IMR-90 (cell line): ENCODE data around the gene SAMD11. TPM values are rescaled to one million over a fixed set of nuclear protein-coding genes. Genes with fewer than 3 reads are reported as not detected.

ENCODE experiments used
- ATAC-seq: fragments of 200-7000 bp; cut with Tn5 transposase; 2 replicates; pipeline ENCODE4 v1.9.1; 2020; ENCODE audit warnings: low read depth, mild to moderate bottlenecking, moderate library complexity
- BruUV-seq: library from RNA; stranded (reverse); fragments of 400-500 nt; replicated peaks from 2 replicates; lab custom pipeline; 2021; lab: Mats Ljungman, UMichigan
- CTCF ChIA-PET: fragments of 300-600 bp; formaldehyde crosslinking; extraction: SDS; loops from one replicate; lab custom pipeline; 2021; ENCODE audit warnings: antibody characterized with exemption; lab: Yijun Ruan, JAX
- POLR2A ChIA-PET: fragments of 300-600 bp; sonication (Branson Sonifier 250); formaldehyde crosslinking; loops from one replicate; lab custom pipeline; 2022; ENCODE audit warnings: antibody characterized with exemption; ENCODE audit not compliant: unreplicated experiment; lab: Charles Lee
- DNase-seq: peaks from one replicate; pipeline ENCODE4 v3.0.0; 2013
- H2AFZ ChIP-seq: replicated peaks from 2 replicates; pipeline ENCODE3; 2013; ENCODE audit warnings: low read length, mild to moderate bottlenecking; ENCODE audit not compliant: poor library complexity
- H2AK5ac ChIP-seq: 2 replicates; pipeline ENCODE4 v1.6.1; 2013; ENCODE audit warnings: low read depth, low read length, inconsistent platforms
- H2AK9ac ChIP-seq: replicated peaks from 2 replicates; pipeline ENCODE3; 2013; ENCODE audit warnings: mild to moderate bottlenecking, low read depth, low read length, moderate library complexity; ENCODE audit not compliant: poor library complexity
- H2BK120ac ChIP-seq: 2 replicates; pipeline ENCODE4 v1.6.1; 2013; ENCODE audit warnings: low read depth, low read length, inconsistent platforms
- H2BK15ac ChIP-seq: 3 replicates; pipeline ENCODE4 v1.6.1; 2013; ENCODE audit warnings: low read depth, low read length, inconsistent platforms
- H2BK20ac ChIP-seq: 2 replicates; pipeline ENCODE4 v1.6.1; 2013; ENCODE audit warnings: low read depth, mild to moderate bottlenecking, inconsistent platforms, low read length, moderate library complexity
- H2BK5ac ChIP-seq: 2 replicates; pipeline ENCODE4 v1.6.1; 2013; ENCODE audit warnings: mild to moderate bottlenecking, low read depth, low read length, inconsistent platforms; ENCODE audit not compliant: poor library complexity, severe bottlenecking
- H3K14ac ChIP-seq: replicated peaks from 2 replicates; pipeline ENCODE4 v1.6.1; 2013; ENCODE audit warnings: low read depth, low read length, inconsistent platforms
- H3K18ac ChIP-seq: 2 replicates; pipeline ENCODE4 v1.6.1; 2013; ENCODE audit warnings: low read depth, low read length, control low read depth
- H3K23ac ChIP-seq: 2 replicates; pipeline ENCODE4 v1.6.1; 2013; ENCODE audit warnings: low read depth, low read length, inconsistent platforms
- H3K27ac ChIP-seq: 2 replicates; pipeline ENCODE4 v1.5.1; 2013; ENCODE audit warnings: mild to moderate bottlenecking, control low read depth, low read length; ENCODE audit not compliant: insufficient read depth
- H3K27me3 ChIP-seq: 2 replicates; pipeline ENCODE4 v1.6.1; 2013; ENCODE audit warnings: low read length; ENCODE audit not compliant: control insufficient read depth, insufficient read depth
- H3K36me3 ChIP-seq: 2 replicates; pipeline ENCODE4 v1.6.1; 2013; ENCODE audit warnings: low read length, mixed read lengths; ENCODE audit not compliant: control insufficient read depth, insufficient read depth
- H3K4ac ChIP-seq: 2 replicates; pipeline ENCODE4 v1.6.1; 2013; ENCODE audit warnings: low read depth, low read length, inconsistent platforms
- H3K4me1 ChIP-seq: 2 replicates; pipeline ENCODE4 v1.6.1; 2013; ENCODE audit warnings: low read length, mixed read lengths; ENCODE audit not compliant: control insufficient read depth, insufficient read depth
- H3K4me2 ChIP-seq: 2 replicates; pipeline ENCODE4 v1.6.1; 2013; ENCODE audit warnings: low read depth, mild to moderate bottlenecking, control low read depth, low read length, moderate library complexity
- H3K4me3 ChIP-seq: 2 replicates; pipeline ENCODE4 v1.5.1; 2013; ENCODE audit warnings: low read depth, mild to moderate bottlenecking, control low read depth, low read length, moderate library complexity; ENCODE audit not compliant: insufficient read depth
- H3K56ac ChIP-seq: 2 replicates; pipeline ENCODE4 v1.6.1; 2013; ENCODE audit warnings: low read length, inconsistent platforms; ENCODE audit not compliant: insufficient read depth; ENCODE audit errors: extremely low read depth
- H3K79me1 ChIP-seq, 2 experiments: 2 replicates each; pipeline ENCODE4 v1.6.1; 2013; ENCODE audit warnings: low read length in 2 of 2, inconsistent platforms in 1 of 2, low read depth in 1 of 2
- H3K9ac ChIP-seq: 2 replicates; pipeline ENCODE4 v1.6.1; 2013; ENCODE audit warnings: low read depth, low read length, control low read depth
- H3K9me1 ChIP-seq: 2 replicates; pipeline ENCODE4 v1.6.1; 2013; ENCODE audit warnings: low read length, inconsistent platforms; ENCODE audit not compliant: insufficient read depth
- H3K9me3 ChIP-seq: 2 replicates; pipeline ENCODE4 v1.6.1; 2013; ENCODE audit warnings: low read length; ENCODE audit not compliant: control insufficient read depth, insufficient read depth
- H4K20me1 ChIP-seq: 2 replicates; pipeline ENCODE4 v1.6.1; 2013; ENCODE audit warnings: low read length, inconsistent platforms; ENCODE audit not compliant: insufficient read depth
- H4K5ac ChIP-seq: 2 replicates; pipeline ENCODE4 v1.6.1; 2013; ENCODE audit warnings: mild to moderate bottlenecking, low read depth, low read length, control low read depth
- H4K8ac ChIP-seq, 2 experiments: 2 replicates each; pipeline ENCODE4 v1.6.1; 2013; ENCODE audit warnings: low read depth in 2 of 2, low read length in 2 of 2, control low read depth in 1 of 2, inconsistent platforms in 1 of 2
- H4K91ac ChIP-seq: 2 replicates; pipeline ENCODE4 v1.6.1; 2013; ENCODE audit warnings: low read depth, low read length, inconsistent platforms; ENCODE audit not compliant: insufficient read depth
- BHLHE40 ChIP-seq: fragments of 150-350 bp; IDR thresholded peaks from 2 replicates; pipeline ENCODE4 v1.6.1; 2016; ENCODE audit warnings: mild to moderate bottlenecking, low read depth, low read length
- CEBPB ChIP-seq: IDR thresholded peaks from 2 replicates; pipeline ENCODE4 v1.6.1; 2012; ENCODE audit warnings: low read depth, low read length, improper control_type of control experiment
- CHD1 ChIP-seq: IDR thresholded peaks from 2 replicates; pipeline ENCODE4 v1.6.1; 2012; ENCODE audit warnings: low read depth, low read length, improper control_type of control experiment
- CTCF ChIP-seq: conservative IDR thresholded peaks from 2 replicates; pipeline ENCODE4 v1.5.1; 2012; ENCODE audit warnings: mild to moderate bottlenecking, low read depth, low read length, improper control_type of control experiment
- ELK1 ChIP-seq: fragments of 150-350 bp; IDR thresholded peaks from 2 replicates; pipeline ENCODE4 v1.6.1; 2016; ENCODE audit warnings: low read depth, mild to moderate bottlenecking, low read length, moderate library complexity, borderline replicate concordance
- FOS ChIP-seq: fragments of 150-350 bp; IDR thresholded peaks from 2 replicates; pipeline ENCODE4 v1.6.1; 2016; ENCODE audit warnings: low read depth, low read length
- MAFK ChIP-seq: IDR thresholded peaks from 2 replicates; pipeline ENCODE4 v1.6.1; 2012; ENCODE audit warnings: low read depth, low read length, improper control_type of control experiment
- MAZ ChIP-seq: IDR thresholded peaks from 2 replicates; pipeline ENCODE4 v1.6.1; 2012; ENCODE audit warnings: low read depth, mild to moderate bottlenecking, low read length, improper control_type of control experiment, moderate library complexity, borderline replicate concordance
- MXI1 ChIP-seq: IDR thresholded peaks from 2 replicates; pipeline ENCODE4 v1.6.1; 2012; ENCODE audit warnings: low read depth, mild to moderate bottlenecking, low read length, moderate library complexity, borderline replicate concordance
- NFE2L2 ChIP-seq: fragments of 150-350 bp; IDR thresholded peaks from 2 replicates; pipeline ENCODE4 v1.6.1; 2016; ENCODE audit warnings: low read depth, mild to moderate bottlenecking, low read length
- POLR2A ChIP-seq: IDR thresholded peaks from 2 replicates; pipeline ENCODE4 v1.6.1; 2012; ENCODE audit warnings: mild to moderate bottlenecking, low read depth, low read length
- RAD21 ChIP-seq: IDR thresholded peaks from 2 replicates; pipeline ENCODE4 v1.6.1; 2012; ENCODE audit warnings: low read length, improper control_type of control experiment
- RCOR1 ChIP-seq: IDR thresholded peaks from 2 replicates; pipeline ENCODE4 v1.6.1; 2012; ENCODE audit warnings: mild to moderate bottlenecking, low read length, improper control_type of control experiment; ENCODE audit not compliant: insufficient replicate concordance
- RFX5 ChIP-seq: IDR thresholded peaks from 2 replicates; pipeline ENCODE4 v1.8.0; 2012; ENCODE audit warnings: low read depth, mild to moderate bottlenecking, low read length, moderate library complexity
- SMC3 ChIP-seq: fragments of 150-350 bp; IDR thresholded peaks from 2 replicates; pipeline ENCODE4 v1.6.1; 2016; ENCODE audit warnings: low read depth, mild to moderate bottlenecking, antibody characterized with exemption, low read length, moderate library complexity
- USF2 ChIP-seq: fragments of 150-350 bp; IDR thresholded peaks from 2 replicates; pipeline ENCODE4 v1.6.1; 2017; ENCODE audit warnings: mild to moderate bottlenecking, antibody characterized with exemption, low read length, low read depth
- WGBS, 2 experiments: methylation state at CpG; one replicate each; pipeline versions ENCODE4 v1.1.5 to v1.1.7; 2013; ENCODE audit warnings: missing lambda C conversion rate in 2 of 2; ENCODE audit not compliant: insufficient read length in 1 of 2; ENCODE audit errors: extremely low coverage in 2 of 2; 5-methylcytosine and 5-hydroxymethylcytosine counted together
- dilution Hi-C: fragments of 300-500 bp; cut with HindIII; formaldehyde crosslinking; loops from one replicate; pipeline ENCODE4 v1.14.3; 2018; ENCODE audit warnings: low sequenced_read_pairs; ENCODE audit not compliant: unreplicated experiment
- in situ Hi-C: fragments of 300-500 bp; cut with MboI; formaldehyde crosslinking; loops from 3 replicates; pipeline ENCODE4 v1.14.3; 2019; ENCODE audit warnings: low sequenced_read_pairs, inconsistent platforms, mixed read lengths
- intact Hi-C: fragments of 100-400 bp; cut with micrococcal nuclease; formaldehyde crosslinking; loops from 2 replicates; pipeline ENCODE4 v1.10.0; 2022
- polyA plus RNA-seq, 3 experiments: library from polyadenylated mRNA; depleted of rRNA; stranded (reverse); fragments of >200 nt; gene quantifications; 2 replicates each; pipeline ENCODE4 v1.2.3, GENCODE V29; 2012; ENCODE audit warnings: low replicate concordance in 1 of 3
- total RNA-seq: library from RNA; depleted of rRNA; stranded (reverse); fragments of >200 nt; gene quantifications from 2 replicates; pipeline ENCODE4 v1.2.3, GENCODE V29; 2012

Gene SAMD11
- total and polyA plus RNA-seq, 2 of the 4 experiments (the other 2 are of a cell fraction) = 5.9 to 22.9 TPM

- no peak overlapping the region for H2AK5ac ChIP-seq
- no TSS peak for BruUV-seq
- H2BK120ac ChIP-seq = no peak overlapping the region
- H3K27me3 ChIP-seq = peaks cover 28% of the 10 kb centered on the region
- H3K4ac ChIP-seq = no peak overlapping the region
- TF ChIP-seq BHLHE40 = no peak
- no peak for TF ChIP-seq FOS
- TF ChIP-seq SMC3 = no peak
- TF ChIP-seq CTCF = no peak
- TF ChIP-seq CHD1 = no peak
- TF ChIP-seq POLR2A = no peak
- no peak for TF ChIP-seq MAFK
- no peak for TF ChIP-seq NFE2L2
- TF ChIP-seq RFX5 = no peak
- TF ChIP-seq ELK1 = no peak
- TF ChIP-seq CEBPB = no peak
- no peak for TF ChIP-seq MAZ
- TF ChIP-seq RCOR1 = no peak
- no peak for TF ChIP-seq MXI1
- TF ChIP-seq RAD21 = no peak
- no peak for TF ChIP-seq USF2
- no peak overlapping the region for H2BK20ac ChIP-seq
- intact Hi-C loops = no loop called here
- H3K18ac ChIP-seq = no peak overlapping the region
- POLR2A ChIA-PET = no interaction called here
- 76% methylated on average over 7 of the region's 11 CpGs; no CpG with 5 or more reads in 1 of the 2 experiments for WGBS, 2 experiments
- ATAC-seq (no peak), DNase-seq (no peak)
- no peak overlapping the region for H2BK15ac ChIP-seq
- CTCF ChIA-PET = no interaction called here
- peaks cover 4% of the 10 kb centered on the region for H3K4me1 ChIP-seq
- no peak overlapping the region for H4K91ac ChIP-seq
- H3K23ac ChIP-seq = no peak overlapping the region
- H2AK9ac ChIP-seq = no peak overlapping the region
- H4K5ac ChIP-seq = no peak overlapping the region
- H3K4me3 ChIP-seq = no peak overlapping the region
- no peaks in the 10 kb centered on the region for H4K20me1 ChIP-seq
- H4K8ac ChIP-seq = no peak overlapping the region
- H3K14ac ChIP-seq = no peak overlapping the region
- no peaks in the 10 kb centered on the region for H3K9me3 ChIP-seq
- no peak overlapping the region for H2AFZ ChIP-seq
- no peak overlapping the region for H3K27ac ChIP-seq
- H3K4me2 ChIP-seq = no peak overlapping the region
- no peaks in the 10 kb centered on the region for H3K36me3 ChIP-seq
- dilution Hi-C loops = no loop called here
- peaks cover 5% of the 10 kb centered on the region for H3K9me1 ChIP-seq
- H3K9ac ChIP-seq = no peak overlapping the region
- H3K56ac ChIP-seq = no peak overlapping the region
- no peak overlapping the region for H2BK5ac ChIP-seq
- H3K79me1 ChIP-seq = no peaks in the 10 kb centered on the region
- in situ Hi-C loops = no loop called here
Observed at GRCh38 chr1:886760-887159, 37.0 kb upstream of the SAMD11 start.
